Measurements from ENCODE around the gene CAMTA1.

Gene CAMTA1

GRCh38 chr1:7177438-7178146 lies 392.3 kb downstream of the CAMTA1 start:
- DNase-seq (ENCODE audit: insufficient read length, low spot score) (no peak), FAIRE-seq (no peak)
- TF ChIP-seq, protein P1, sequence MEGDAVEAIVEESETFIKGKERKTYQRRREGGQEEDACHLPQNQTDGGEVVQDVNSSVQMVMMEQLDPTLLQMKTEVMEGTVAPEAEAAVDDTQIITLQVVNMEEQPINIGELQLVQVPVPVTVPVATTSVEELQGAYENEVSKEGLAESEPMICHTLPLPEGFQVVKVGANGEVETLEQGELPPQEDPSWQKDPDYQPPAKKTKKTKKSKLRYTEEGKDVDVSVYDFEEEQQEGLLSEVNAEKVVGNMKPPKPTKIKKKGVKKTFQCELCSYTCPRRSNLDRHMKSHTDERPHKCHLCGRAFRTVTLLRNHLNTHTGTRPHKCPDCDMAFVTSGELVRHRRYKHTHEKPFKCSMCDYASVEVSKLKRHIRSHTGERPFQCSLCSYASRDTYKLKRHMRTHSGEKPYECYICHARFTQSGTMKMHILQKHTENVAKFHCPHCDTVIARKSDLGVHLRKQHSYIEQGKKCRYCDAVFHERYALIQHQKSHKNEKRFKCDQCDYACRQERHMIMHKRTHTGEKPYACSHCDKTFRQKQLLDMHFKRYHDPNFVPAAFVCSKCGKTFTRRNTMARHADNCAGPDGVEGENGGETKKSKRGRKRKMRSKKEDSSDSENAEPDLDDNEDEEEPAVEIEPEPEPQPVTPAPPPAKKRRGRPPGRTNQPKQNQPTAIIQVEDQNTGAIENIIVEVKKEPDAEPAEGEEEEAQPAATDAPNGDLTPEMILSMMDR (IDR thresholded peaks at IDR 0.05; ENCODE audit: insufficient read depth, missing control alignments) = no peak

DNA sequence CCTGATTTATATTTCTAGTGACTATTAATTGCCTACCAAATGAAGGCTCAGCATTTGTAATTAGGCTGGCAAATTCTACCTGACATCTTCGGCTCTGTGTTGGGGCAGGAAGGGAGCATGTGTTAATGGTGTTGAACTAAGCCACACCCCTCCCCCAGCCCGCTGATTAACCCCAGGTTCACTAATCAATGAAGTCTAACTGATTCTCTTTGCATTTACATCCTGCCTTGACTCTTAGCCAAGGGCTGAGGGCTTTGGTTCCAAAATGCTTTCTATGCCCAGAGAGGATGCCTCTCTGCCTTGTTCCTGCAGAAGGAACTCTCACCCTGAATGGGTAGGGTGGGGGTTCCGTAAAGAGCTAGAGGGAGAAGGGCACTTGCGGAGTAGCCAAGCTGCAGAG lies 393.1 kb downstream of the CAMTA1 start:
- no peak for DNase-seq (ENCODE audit: insufficient read length, low spot score)
- no peak for FAIRE-seq
- TF ChIP-seq, protein P1 (IDR thresholded peaks at IDR 0.05; ENCODE audit: insufficient read depth, missing control alignments) = no peak

- DNase-seq (ENCODE audit: insufficient read length, low spot score) (no peak), FAIRE-seq (no peak)
- TF ChIP-seq, protein P1 (IDR thresholded peaks at IDR 0.05; ENCODE audit: insufficient read depth, missing control alignments) = no peak
Observed at GRCh38 chr1:7178741-7179140, 393.5 kb downstream of the CAMTA1 start.

- TF ChIP-seq, protein P1 (IDR thresholded peaks at IDR 0.05; ENCODE audit: insufficient read depth, missing control alignments) = no peak
Observed at GRCh38 chr1:7185721-7186120, 400.5 kb downstream of the CAMTA1 start.

GRCh38 chr1:7186382-7187111 lies 401.3 kb downstream of the CAMTA1 start:
- FAIRE-seq (no peak), DNase-seq (ENCODE audit: insufficient read length, low spot score) (no peak)
- TF ChIP-seq, protein P1 (IDR thresholded peaks at IDR 0.05; ENCODE audit: insufficient read depth, missing control alignments) = no peak

More at GRCh38 chr1:7185721-7186120, 400.5 kb downstream of the CAMTA1 start:
- DNase-seq (ENCODE audit: insufficient read length, low spot score) (no peak), FAIRE-seq (no peak)

DNA sequence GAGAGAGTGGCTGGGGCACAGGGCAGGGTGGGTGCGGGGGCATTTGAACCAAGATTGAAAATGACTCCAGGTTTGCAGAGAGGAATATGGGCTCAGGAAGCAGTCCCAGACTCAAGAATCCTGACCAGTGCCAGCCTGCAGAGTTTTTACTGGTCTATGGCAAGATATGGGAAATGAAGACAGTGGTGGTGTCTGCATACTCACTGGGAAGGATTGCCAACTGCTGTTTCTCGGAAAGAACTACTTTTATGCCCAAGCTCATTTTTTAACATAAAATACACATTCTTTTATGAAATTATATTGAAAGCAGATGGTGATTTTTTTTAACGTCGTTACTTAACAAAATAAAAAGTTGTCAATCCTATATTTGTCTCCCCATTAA lies 401.8 kb downstream of the CAMTA1 start:
- DNase-seq (ENCODE audit: insufficient read length, low spot score) (no peak), FAIRE-seq (no peak)
- TF ChIP-seq, protein P1 (IDR thresholded peaks at IDR 0.05; ENCODE audit: insufficient read depth, missing control alignments) = no peak

- FAIRE-seq (no peak), DNase-seq (ENCODE audit: insufficient read length, low spot score) (no peak)
- TF ChIP-seq, protein P1 (IDR thresholded peaks at IDR 0.05; ENCODE audit: insufficient read depth, missing control alignments) = no peak
Observed at GRCh38 chr1:7190261-7190660, 405.0 kb downstream of the CAMTA1 start.
